Neuronal stem cell (in vitro differentiated cells): Measurements from ENCODE around the gene TNNT3. TPM values are rescaled to one million over a fixed set of nuclear protein-coding genes. Genes with fewer than 3 reads are reported as not detected.

ENCODE experiments used
- DNase-seq: peaks from one replicate; pipeline ENCODE4 v3.0.0-alpha.2; 2013; ENCODE audit warnings: low spot score
- H2AFZ ChIP-seq: one replicate; pipeline ENCODE4 v1.6.1; 2013; ENCODE audit warnings: mild to moderate bottlenecking, low read length, inconsistent platforms
- H2AK5ac ChIP-seq: 2 replicates; pipeline ENCODE4 v1.6.1; 2013; ENCODE audit warnings: low read depth, mild to moderate bottlenecking, inconsistent platforms, low read length, moderate library complexity, mixed read lengths
- H2BK120ac ChIP-seq: 2 replicates; pipeline ENCODE4 v1.6.1; 2013; ENCODE audit warnings: low read depth, mild to moderate bottlenecking, inconsistent platforms, low read length, moderate library complexity, mixed read lengths
- H2BK12ac ChIP-seq: one replicate; pipeline ENCODE4 v1.6.1; 2013; ENCODE audit warnings: low read length, inconsistent platforms
- H2BK15ac ChIP-seq: 2 replicates; pipeline ENCODE4 v1.6.1; 2013; ENCODE audit warnings: mild to moderate bottlenecking, low read length, inconsistent platforms, mixed read lengths
- H2BK5ac ChIP-seq: one replicate; pipeline ENCODE4 v1.6.1; 2013; ENCODE audit warnings: inconsistent platforms, mild to moderate bottlenecking, low read length, moderate library complexity
- H3K14ac ChIP-seq: one replicate; pipeline ENCODE4 v1.6.1; 2013; ENCODE audit warnings: low read length, inconsistent platforms
- H3K18ac ChIP-seq: 2 replicates; pipeline ENCODE4 v1.6.1; 2013; ENCODE audit warnings: low read length, inconsistent platforms
- H3K23ac ChIP-seq: 2 replicates; pipeline ENCODE4 v1.6.1; 2013; ENCODE audit warnings: low read depth, mild to moderate bottlenecking, mixed read lengths, low read length, inconsistent platforms; ENCODE audit not compliant: poor library complexity
- H3K27ac ChIP-seq: replicated peaks from 3 replicates; pipeline ENCODE4 v1.5.1; 2013; ENCODE audit warnings: low read length, inconsistent platforms
- H3K27me3 ChIP-seq, 3 experiments: 2 replicates each; pipeline ENCODE4 v1.6.1; 2013; ENCODE audit warnings: low read length in 3 of 3, mild to moderate bottlenecking in 2 of 3, inconsistent platforms in 1 of 3, low read depth in 1 of 3, mixed read lengths in 1 of 3, moderate library complexity in 1 of 3; ENCODE audit not compliant: control insufficient read depth in 3 of 3, insufficient read depth in 3 of 3
- H3K36me3 ChIP-seq, 2 donors: replicated peaks in 1 of 2; 2 replicates each; pipeline ENCODE4 v1.6.1; 2013; ENCODE audit warnings: low read length in 2 of 2; ENCODE audit not compliant: control insufficient read depth in 2 of 2, insufficient read depth in 2 of 2
- H3K4ac ChIP-seq: 2 replicates; pipeline ENCODE4 v1.6.1; 2013; ENCODE audit warnings: inconsistent platforms, mild to moderate bottlenecking, low read length, moderate library complexity
- H3K4me1 ChIP-seq, 2 donors: 1 replicate in 1 of 2; 2 replicates in 1 of 2; pipeline ENCODE4 v1.6.1; 2013; ENCODE audit warnings: low read length in 2 of 2, low read depth in 1 of 2; ENCODE audit not compliant: control insufficient read depth in 2 of 2, insufficient read depth in 1 of 2
- H3K4me2 ChIP-seq: one replicate; pipeline ENCODE4 v1.6.1; 2013; ENCODE audit warnings: mild to moderate bottlenecking, low read length, inconsistent platforms; ENCODE audit not compliant: insufficient read depth, poor library complexity, severe bottlenecking
- H3K4me3 ChIP-seq, 2 donors: 2 replicates each; pipeline ENCODE4 v1.5.1; 2013; ENCODE audit warnings: low read length in 2 of 2, mild to moderate bottlenecking in 2 of 2, inconsistent platforms in 1 of 2, moderate library complexity in 1 of 2
- H3K79me1 ChIP-seq: one replicate; pipeline ENCODE4 v1.6.1; 2013; ENCODE audit warnings: low read depth, mild to moderate bottlenecking, inconsistent platforms, low read length, moderate library complexity
- H3K9ac ChIP-seq: one replicate; pipeline ENCODE4 v1.6.1; 2013; ENCODE audit warnings: mild to moderate bottlenecking, low read depth, low read length, inconsistent platforms; ENCODE audit not compliant: poor library complexity
- H3K9me3 ChIP-seq, 2 donors: replicated peaks in 1 of 2; 2 replicates each; pipeline versions ENCODE3 to v1.6.1; 2013; ENCODE audit warnings: low read length in 2 of 2, mild to moderate bottlenecking in 2 of 2, inconsistent platforms in 1 of 2, low read depth in 1 of 2, mixed read lengths in 1 of 2, moderate library complexity in 1 of 2; ENCODE audit not compliant: control insufficient read depth in 2 of 2, insufficient read depth in 1 of 2
- H4K8ac ChIP-seq: one replicate; pipeline ENCODE4 v1.6.1; 2013; ENCODE audit warnings: low read depth, mild to moderate bottlenecking, inconsistent platforms, low read length, moderate library complexity
- H4K91ac ChIP-seq: one replicate; pipeline ENCODE4 v1.6.1; 2013; ENCODE audit warnings: low read length, low read depth, mild to moderate bottlenecking, inconsistent platforms; ENCODE audit not compliant: poor library complexity
- WGBS, 2 donors: extraction: QIAGEN DNeasy Blood & Tissue Kit; methylation state at CpG; one replicate each; pipeline ENCODE4 v1.1.7; 2013; ENCODE audit warnings: missing lambda C conversion rate in 2 of 2, mixed read lengths in 1 of 2; ENCODE audit not compliant: insufficient read length in 2 of 2, insufficient replicate concordance in 1 of 2; ENCODE audit errors: extremely low coverage in 2 of 2; 5-methylcytosine and 5-hydroxymethylcytosine counted together
- polyA plus RNA-seq, 2 experiments: library from polyadenylated mRNA; stranded (reverse); fragments of 200-250 nt; gene quantifications; one replicate each; pipeline ENCODE4 v1.2.3, GENCODE V29; 2013

Gene TNNT3
- 0.49 TPM for polyA plus RNA-seq (2013, experiment 1 of 2)
- 0.32 TPM for polyA plus RNA-seq (2013, experiment 2 of 2)

GRCh38 chr11:1919391-1920127 lies at the start of gene TNNT3:
Gene TNNT3 (plus strand): TSS chr11:1919703. CDS start chr11:1922875, 3,172 bp downstream.
- Histone ChIP-seq H3K4me3 (no peak within 1 kb of the TSS), H3K9ac (peak within 1 kb of the TSS; percentile 21), H3K27ac (no peak within 1 kb of the TSS), H3K4ac (peak within 1 kb of the TSS; percentile 71), H3K36me3 (no peaks in the 10 kb centered on the region), H2BK12ac (peak within 1 kb of the TSS; percentile 53), H2BK120ac (peak within 1 kb of the TSS; percentile 78), H4K8ac (peak within 1 kb of the TSS; percentile 92), H2AFZ (no peak within 1 kb of the TSS), H3K4me1 (peaks cover 2 to 4% of the 10 kb centered on the region in 2 donors), H3K79me1 (no peaks in the 10 kb centered on the region), H2BK15ac (peak within 1 kb of the TSS; percentile 88), H2AK5ac (peak within 1 kb of the TSS; percentile 98), H3K18ac (peak within 1 kb of the TSS; percentile 85), H2BK5ac (peak within 1 kb of the TSS; percentile 75), H3K4me2 (no peak within 1 kb of the TSS), H3K23ac (peak within 1 kb of the TSS; percentile 91), H4K91ac (no peak within 1 kb of the TSS), H3K14ac (peak within 1 kb of the TSS; percentile 87), H3K27me3 (peaks cover 0 to 6% (median 0%) of the 10 kb centered on the region in 3 experiments), H3K9me3 (no peaks in the 10 kb centered on the region)
- no CpG with 5 or more reads among the region's 31 CpGs for WGBS, 2 donors
- no peak for DNase-seq

- no CpG with 5 or more reads among the region's 12 CpGs for WGBS, 2 donors
- no peaks in the 10 kb centered on the region for H3K36me3 ChIP-seq
- H3K4me3 ChIP-seq: no peak overlapping the region
These were observed 49.2 kb upstream of the TNNT3 start for GRCh38 chr11:1870326-1870696.

GRCh38 chr11:1870721-1871466 lies 48.6 kb upstream of the TNNT3 start:
- Histone ChIP-seq H3K4me2 (no peak overlapping the region), H3K4me3 (no peak overlapping the region), H3K9ac (peak overlapping the region; percentile 30), H3K14ac (peak overlapping the region; percentile 89), H4K8ac (peak overlapping the region; percentile 48), H3K79me1 (no peaks in the 10 kb centered on the region), H3K4me1 (peaks cover 10 to 23% of the 10 kb centered on the region in 2 donors), H4K91ac (no peak overlapping the region), H2BK120ac (no peak overlapping the region), H3K23ac (peak overlapping the region; percentile 81), H3K27me3 (peaks cover 0 to 3% (median 0%) of the 10 kb centered on the region in 3 experiments), H3K9me3 (no peaks in the 10 kb centered on the region), H3K36me3 (no peaks in the 10 kb centered on the region), H2AFZ (no peak overlapping the region), H3K18ac (peak overlapping the region; percentile 93), H2BK15ac (peak overlapping the region; percentile 99), H2AK5ac (peak overlapping the region; percentile 88), H3K27ac (no peak overlapping the region), H2BK5ac (peak overlapping the region; percentile 77), H2BK12ac (peak overlapping the region; percentile 98), H3K4ac (peak overlapping the region; percentile 10)
- DNase-seq: no peak
- WGBS, 2 donors: no CpG with 5 or more reads among the region's 50 CpGs

More at GRCh38 chr11:1870326-1870696, 49.2 kb upstream of the TNNT3 start:
- Histone ChIP-seq H2BK5ac (peak overlapping the region; percentile 77), H3K4me2 (no peak overlapping the region), H3K27me3 (peaks cover 0 to 3% (median 0%) of the 10 kb centered on the region in 3 experiments), H3K9ac (no peak overlapping the region), H4K8ac (no peak overlapping the region), H3K4me1 (peaks cover 12 to 27% of the 10 kb centered on the region in 2 donors), H3K14ac (no peak overlapping the region), H3K9me3 (no peaks in the 10 kb centered on the region), H2BK120ac (no peak overlapping the region), H4K91ac (no peak overlapping the region), H3K79me1 (no peaks in the 10 kb centered on the region), H2AK5ac (peak overlapping the region; percentile 88), H3K23ac (peak overlapping the region; percentile 81), H3K18ac (no peak overlapping the region), H2BK15ac (peak overlapping the region; percentile 99), H2AFZ (no peak overlapping the region), H3K4ac (peak overlapping the region; percentile 66), H2BK12ac (peak overlapping the region; percentile 98), H3K27ac (no peak overlapping the region)
- no peak for DNase-seq

DNA sequence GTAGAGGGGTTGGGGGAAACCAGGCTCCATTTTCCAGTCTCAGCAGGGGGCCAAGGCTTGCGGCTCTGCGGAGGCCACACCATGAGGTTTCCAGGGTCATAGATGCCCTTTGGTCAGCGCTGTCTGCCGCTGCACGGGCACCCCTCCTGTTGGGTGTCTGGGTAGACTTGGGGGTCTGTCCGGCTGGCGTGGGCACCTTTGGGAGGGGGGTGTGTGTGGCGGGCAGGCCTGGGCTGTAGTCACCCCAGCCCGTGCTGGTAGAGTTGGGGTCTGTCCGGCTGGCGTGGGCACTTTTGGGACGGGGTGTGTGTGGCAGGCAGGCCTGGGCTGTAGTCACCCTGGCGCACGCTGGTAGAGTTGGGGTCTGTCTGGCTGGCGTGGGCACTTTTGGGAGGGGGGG lies 48.0 kb upstream of the TNNT3 start:
- H2BK15ac ChIP-seq: peak overlapping the region; percentile 99
- H3K4ac ChIP-seq: no peak overlapping the region
- no peak overlapping the region for H3K27ac ChIP-seq

More for the DNA sequence above, 48.0 kb upstream of the TNNT3 start:
- Histone ChIP-seq H4K91ac (no peak overlapping the region), H4K8ac (no peak overlapping the region), H2BK5ac (peak overlapping the region; percentile 77), H2BK120ac (no peak overlapping the region), H3K9ac (no peak overlapping the region), H2BK12ac (peak overlapping the region; percentile 73), H3K79me1 (no peaks in the 10 kb centered on the region), H3K36me3 (no peaks in the 10 kb centered on the region), H2AFZ (no peak overlapping the region), H3K4me3 (no peak overlapping the region), H3K18ac (peak overlapping the region; percentile 93), H3K23ac (no peak overlapping the region), H3K4me1 (peaks cover 10 to 28% of the 10 kb centered on the region in 2 donors), H3K27me3 (peaks cover 0 to 3% (median 0%) of the 10 kb centered on the region in 3 experiments), H2AK5ac (peak overlapping the region; percentile 88), H3K14ac (no peak overlapping the region), H3K4me2 (no peak overlapping the region), H3K9me3 (no peaks in the 10 kb centered on the region)
- WGBS, 2 donors: no CpG with 5 or more reads among the region's 15 CpGs
- no peak for DNase-seq
